CD14-positive monocyte (primary cell): Measurements from ENCODE around the gene HHIPL1. TPM values are rescaled to one million over a fixed set of nuclear protein-coding genes. Genes with fewer than 3 reads are reported as not detected.

Experiments used
- DNase-seq, 3 donors: peaks; one replicate each; pipeline ENCODE4 v3.0.0-alpha.2; 2011 to 2022
- H2AFZ ChIP-seq: 2 replicates; pipeline ENCODE4 v1.6.0; 2012; ENCODE audit warnings: mild to moderate bottlenecking, low read depth, low read length, inconsistent platforms; ENCODE audit not compliant: insufficient read depth, poor library complexity, severe bottlenecking
- H3K27ac ChIP-seq, 2 donors: 1 replicate in 1 of 2; 2 replicates in 1 of 2; pipeline ENCODE4 v1.5.1; 2012 to 2013; ENCODE audit warnings: low read length in 2 of 2, control low read depth in 1 of 2, inconsistent platforms in 1 of 2, low read depth in 1 of 2, mild to moderate bottlenecking in 1 of 2
- H3K27me3 ChIP-seq, 2 donors: one replicate each; pipeline versions ENCODE4 v1.6.0 to v1.6.1; 2011 to 2013; ENCODE audit warnings: low read length in 2 of 2; ENCODE audit not compliant: control insufficient read depth in 2 of 2, insufficient read depth in 2 of 2
- H3K36me3 ChIP-seq, 2 donors: replicated peaks in 1 of 2; 1 replicate in 1 of 2; 2 replicates in 1 of 2; pipeline versions ENCODE4 v1.5.1 to v1.6.1; 2012 to 2013; ENCODE audit warnings: low read length in 2 of 2, control low read depth in 1 of 2, inconsistent platforms in 1 of 2, mild to moderate bottlenecking in 1 of 2; ENCODE audit not compliant: insufficient read depth in 2 of 2, control insufficient read depth in 1 of 2
- H3K4me1 ChIP-seq, 2 donors: 1 replicate in 1 of 2; 2 replicates in 1 of 2; pipeline versions ENCODE4 v1.5.1 to v1.6.1; 2012 to 2013; ENCODE audit warnings: low read length in 2 of 2, control low read depth in 1 of 2, inconsistent platforms in 1 of 2, mild to moderate bottlenecking in 1 of 2, moderate library complexity in 1 of 2; ENCODE audit not compliant: insufficient read depth in 2 of 2, control insufficient read depth in 1 of 2
- H3K4me2 ChIP-seq: replicated peaks from 2 replicates; pipeline ENCODE3; 2012; ENCODE audit warnings: low read length, moderate library complexity, mild to moderate bottlenecking; ENCODE audit not compliant: poor library complexity, severe bottlenecking; ENCODE audit errors: extremely low read depth
- H3K4me3 ChIP-seq, 3 experiments: fragments of 200-600 bp in 1 of 3; sonication (generic) in 1 of 3; replicated peaks in 1 of 3; 1 replicate in 2 of 3; 2 replicates in 1 of 3; pipeline ENCODE4 v1.5.1; 2011 to 2013; ENCODE audit warnings: low read length in 3 of 3, mild to moderate bottlenecking in 3 of 3, control low read depth in 2 of 3, low read depth in 2 of 3, inconsistent platforms in 1 of 3, moderate library complexity in 1 of 3
- H3K79me2 ChIP-seq: 2 replicates; pipeline ENCODE4 v1.6.0; 2012; ENCODE audit warnings: mild to moderate bottlenecking, control low read depth, inconsistent platforms, low read length, moderate library complexity; ENCODE audit not compliant: insufficient read depth
- H3K9ac ChIP-seq: 2 replicates; pipeline ENCODE4 v1.6.0; 2017; ENCODE audit warnings: low read length, mild to moderate bottlenecking; ENCODE audit not compliant: insufficient read depth, poor library complexity, severe bottlenecking
- H3K9me3 ChIP-seq, 2 donors: replicated peaks in 1 of 2; 1 replicate in 1 of 2; 2 replicates in 1 of 2; pipeline versions ENCODE4 v1.5.1 to v1.6.1; 2012 to 2013; ENCODE audit warnings: low read length in 2 of 2, control low read depth in 1 of 2; ENCODE audit not compliant: control insufficient read depth in 1 of 2, insufficient read depth in 1 of 2
- H4K20me1 ChIP-seq: 2 replicates; pipeline ENCODE4 v1.6.0; 2012; ENCODE audit warnings: mild to moderate bottlenecking, low read length, control low read depth, moderate library complexity; ENCODE audit not compliant: insufficient read depth
- H3K27ac Mint-ChIP-seq, 7 donors: one replicate each; pipeline ENCODE4 v1.8.0; 2020; ENCODE audit warnings: mild to moderate bottlenecking in 7 of 7, mixed read lengths in 7 of 7, moderate library complexity in 6 of 7, inconsistent platforms in 2 of 7
- H3K27me3 Mint-ChIP-seq, 3 donors: one replicate each; pipeline ENCODE4 v1.8.0; 2021 to 2022; ENCODE audit warnings: low read depth in 3 of 3, mild to moderate bottlenecking in 3 of 3, mixed read lengths in 3 of 3, moderate library complexity in 3 of 3, inconsistent platforms in 1 of 3
- H3K36me3 Mint-ChIP-seq, 2 donors: one replicate each; pipeline ENCODE4 v1.8.0; 2020; ENCODE audit warnings: mixed read lengths in 2 of 2, inconsistent platforms in 1 of 2, mild to moderate bottlenecking in 1 of 2
- H3K4me1 Mint-ChIP-seq: one replicate; pipeline ENCODE4 v1.8.0; 2020; ENCODE audit warnings: mild to moderate bottlenecking, mixed read lengths
- H3K4me3 Mint-ChIP-seq, 2 donors: one replicate each; pipeline ENCODE4 v1.8.0; 2020; ENCODE audit warnings: mild to moderate bottlenecking in 2 of 2, mixed read lengths in 2 of 2, moderate library complexity in 1 of 2
- H3K9me3 Mint-ChIP-seq, 7 donors: one replicate each; pipeline ENCODE4 v1.8.0; 2020 to 2022; ENCODE audit warnings: mixed read lengths in 7 of 7, mild to moderate bottlenecking in 6 of 7, moderate library complexity in 6 of 7, inconsistent platforms in 2 of 7
- WGBS: methylation state at CpG from one replicate; pipeline ENCODE4 v1.1.5; 2013; ENCODE audit warnings: missing lambda C conversion rate; ENCODE audit not compliant: insufficient coverage; 5-methylcytosine and 5-hydroxymethylcytosine counted together
- intact Hi-C, 2 donors: fragments of 100-400 bp; cut with micrococcal nuclease; formaldehyde crosslinking; loops; one replicate each; pipeline versions ENCODE4 v1.15.0 to v1.15.1; 2023
- polyA plus RNA-seq, 3 donors: library from polyadenylated mRNA; depleted of rRNA in 1 of 3; unstranded in 2 of 3; stranded (reverse) in 1 of 3; fragments of 300-500 nt in 2 of 3; fragments of >200 nt in 1 of 3; fragmentation: Illumina TruSeq in 2 of 3; gene quantifications; 1 replicate in 2 of 3; 2 replicates in 1 of 3; pipeline ENCODE4 v1.2.3, GENCODE V29; 2012 to 2021
- TF ChIP-seq, protein P1 (sequence below): fragments of 200-600 bp; IDR thresholded peaks from one replicate; pipeline ENCODE4 v1.8.0; 2022; ENCODE audit warnings: antibody characterized with exemption, mild to moderate bottlenecking

HHIPL1 gene
- polyA plus RNA-seq, 3 donors = 0.09 TPM; not detected in 2

DNA sequence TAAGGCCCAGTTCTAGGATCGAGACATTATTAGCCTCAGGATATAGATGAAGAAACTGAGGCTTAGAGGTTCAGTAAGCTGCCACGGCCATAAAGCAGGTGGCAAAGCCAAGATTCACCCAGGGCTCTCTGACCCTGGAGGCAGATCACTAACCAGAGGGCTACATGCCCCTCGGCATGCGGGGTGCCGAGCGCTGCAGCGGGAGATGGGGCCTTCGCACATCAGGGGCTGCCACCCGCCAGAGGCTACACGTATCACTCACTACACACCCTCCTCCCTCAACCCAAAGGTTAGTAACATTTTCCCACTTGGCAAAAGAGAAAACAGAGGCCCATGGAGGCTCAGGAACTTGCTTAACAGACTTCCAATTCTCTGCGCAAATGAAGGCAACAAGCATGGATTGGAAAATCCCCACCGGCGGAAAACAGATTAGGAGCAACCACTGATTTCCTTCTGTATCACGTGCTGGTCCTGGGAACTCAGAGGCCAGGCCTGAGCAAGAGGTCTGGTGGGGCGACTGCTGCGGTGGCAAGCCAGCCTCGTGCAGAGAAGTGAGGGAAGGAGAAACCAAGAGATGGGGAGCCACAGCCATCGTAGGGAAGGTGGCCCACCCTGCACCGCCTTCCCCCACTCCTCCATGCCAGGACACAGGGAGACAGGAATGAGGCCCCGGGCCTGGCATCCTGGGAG is 46.9 kb upstream of the HHIPL1 start:
- TF ChIP-seq, protein P1, sequence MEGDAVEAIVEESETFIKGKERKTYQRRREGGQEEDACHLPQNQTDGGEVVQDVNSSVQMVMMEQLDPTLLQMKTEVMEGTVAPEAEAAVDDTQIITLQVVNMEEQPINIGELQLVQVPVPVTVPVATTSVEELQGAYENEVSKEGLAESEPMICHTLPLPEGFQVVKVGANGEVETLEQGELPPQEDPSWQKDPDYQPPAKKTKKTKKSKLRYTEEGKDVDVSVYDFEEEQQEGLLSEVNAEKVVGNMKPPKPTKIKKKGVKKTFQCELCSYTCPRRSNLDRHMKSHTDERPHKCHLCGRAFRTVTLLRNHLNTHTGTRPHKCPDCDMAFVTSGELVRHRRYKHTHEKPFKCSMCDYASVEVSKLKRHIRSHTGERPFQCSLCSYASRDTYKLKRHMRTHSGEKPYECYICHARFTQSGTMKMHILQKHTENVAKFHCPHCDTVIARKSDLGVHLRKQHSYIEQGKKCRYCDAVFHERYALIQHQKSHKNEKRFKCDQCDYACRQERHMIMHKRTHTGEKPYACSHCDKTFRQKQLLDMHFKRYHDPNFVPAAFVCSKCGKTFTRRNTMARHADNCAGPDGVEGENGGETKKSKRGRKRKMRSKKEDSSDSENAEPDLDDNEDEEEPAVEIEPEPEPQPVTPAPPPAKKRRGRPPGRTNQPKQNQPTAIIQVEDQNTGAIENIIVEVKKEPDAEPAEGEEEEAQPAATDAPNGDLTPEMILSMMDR = no peak
- H3K27ac ChIP-seq = no peak overlapping the region
- no peak overlapping the region for H3K27ac Mint-ChIP-seq

DNA sequence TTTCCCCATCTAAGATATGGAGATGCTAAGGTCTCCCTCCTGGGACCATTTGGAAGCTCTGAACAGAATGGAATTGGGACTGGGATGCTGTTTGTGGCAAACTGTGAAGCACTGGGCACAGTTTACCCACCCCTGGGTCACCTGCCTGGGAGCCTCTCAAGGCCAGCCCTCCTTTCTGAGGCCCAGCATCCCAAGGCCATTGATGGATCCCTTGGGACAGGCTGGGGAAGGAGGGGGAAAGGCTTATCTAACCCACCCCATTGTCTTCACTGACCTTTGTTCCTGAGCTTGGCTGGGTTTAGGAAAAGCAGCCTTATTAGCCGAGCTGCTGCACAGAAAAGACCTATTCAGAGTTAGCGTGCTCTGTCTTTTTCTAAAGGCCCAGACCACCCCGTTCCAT is 46.2 kb upstream of the HHIPL1 start:
- Histone ChIP-seq H3K4me2 (no peak overlapping the region), H3K27ac (no peak overlapping the region), H3K4me1 (no peaks in the 10 kb centered on the region), H4K20me1 (no peaks in the 10 kb centered on the region), H3K4me3 (no peak overlapping the region), H3K27me3 (peaks cover 10 to 26% of the 10 kb centered on the region in 2 donors), H3K9ac (no peak overlapping the region), H3K79me2 (no peaks in the 10 kb centered on the region), H3K36me3 (no peaks in the 10 kb centered on the region), H3K9me3 (no peaks in the 10 kb centered on the region), H2AFZ (no peak overlapping the region)
- Mint-ChIP-seq H3K27me3 (peaks cover 30 to 38% (median 34%) of the 10 kb centered on the region in 3 donors), H3K4me1 (peaks cover 1% of the 10 kb centered on the region), H3K4me3 (no peak overlapping the region), H3K9me3 (peaks cover 0 to 9% (median 0%) of the 10 kb centered on the region in 7 donors), H3K36me3 (no peaks in the 10 kb centered on the region), H3K27ac (no peak overlapping the region)
- TF ChIP-seq, protein P1 = no peak
- intact Hi-C loops = no loop called here
- 100% methylated on average over 1 of the region's 3 CpGs for WGBS
- DNase-seq = no peak

More for the DNA sequence above, 46.9 kb upstream of the HHIPL1 start:
- H3K4me2 ChIP-seq = no peak overlapping the region
- H3K4me3 Mint-ChIP-seq = no peak overlapping the region
- WGBS = 93% methylated on average over 9 of the region's 20 CpGs
- H3K9me3 Mint-ChIP-seq = peaks cover 0 to 9% (median 0%) of the 10 kb centered on the region in 7 donors
- intact Hi-C loops = no loop called here
- H2AFZ ChIP-seq = no peak overlapping the region
- H3K27me3 Mint-ChIP-seq = peaks cover 28 to 33% (median 31%) of the 10 kb centered on the region in 3 donors
- H3K36me3 Mint-ChIP-seq = no peaks in the 10 kb centered on the region
- H3K79me2 ChIP-seq = no peaks in the 10 kb centered on the region
- H3K9me3 ChIP-seq = no peaks in the 10 kb centered on the region
- no peak for DNase-seq
- peaks cover 1% of the 10 kb centered on the region for H3K4me1 Mint-ChIP-seq
- no peak overlapping the region for H3K9ac ChIP-seq
- no peak overlapping the region for H3K4me3 ChIP-seq
- no peaks in the 10 kb centered on the region for H4K20me1 ChIP-seq
- no peaks in the 10 kb centered on the region for H3K4me1 ChIP-seq
- H3K27me3 ChIP-seq = peaks cover 8 to 26% of the 10 kb centered on the region in 2 donors
- no peaks in the 10 kb centered on the region for H3K36me3 ChIP-seq
